Measurements from ENCODE around the gene SRXN1.
A peak's percentile ranks its signal among the peaks of the same experiment; 100 is the strongest.

Gene SRXN1

GRCh38 chr20:689348-689747, 36.3 kb upstream of the SRXN1 start:
- no peak overlapping the region for H3K27ac ChIP-seq (ENCODE audit: low read depth, low read length)
- no peaks in the 10 kb centered on the region for H3K36me3 ChIP-seq (ENCODE audit: control insufficient read depth, insufficient read depth, low read length)
- no peak overlapping the region for H3K4me3 ChIP-seq (ENCODE audit: low read depth, low read length)
- no peak overlapping the region for H3K9ac ChIP-seq (ENCODE audit: low read length)
- no peaks in the 10 kb centered on the region for H3K27me3 ChIP-seq (ENCODE audit: control insufficient read depth, insufficient read depth, low read length)
- H3K9me3 ChIP-seq (ENCODE audit: control insufficient read depth, insufficient read depth, low read depth, low read length), result no peaks in the 10 kb centered on the region
- peaks cover 8% of the 10 kb centered on the region; the same call in 1 of the 2 replicates for H3K4me1 ChIP-seq (ENCODE audit: control insufficient read depth, insufficient read depth, low read length)

GRCh38 chr20:688809-689212, 35.8 kb upstream of the SRXN1 start:
- Histone ChIP-seq H3K9me3 (ENCODE audit: control insufficient read depth, insufficient read depth, low read depth, low read length) (no peaks in the 10 kb centered on the region), H3K9ac (ENCODE audit: low read length) (no peak overlapping the region)

GRCh38 chr20:687468-688203, 34.6 kb upstream of the SRXN1 start:
- H3K4me3 ChIP-seq (ENCODE audit: low read depth, low read length), result no peak overlapping the region
- no peaks in the 10 kb centered on the region for H3K9me3 ChIP-seq (ENCODE audit: control insufficient read depth, insufficient read depth, low read depth, low read length)
- no peak overlapping the region for H3K27ac ChIP-seq (ENCODE audit: low read depth, low read length)
- no peak overlapping the region for H3K9ac ChIP-seq (ENCODE audit: low read length)
- H3K4me1 ChIP-seq (ENCODE audit: control insufficient read depth, insufficient read depth, low read length), result peaks cover 8% of the 10 kb centered on the region; the same call in 1 of the 2 replicates
- H3K36me3 ChIP-seq (ENCODE audit: control insufficient read depth, insufficient read depth, low read length), result no peaks in the 10 kb centered on the region
- no peaks in the 10 kb centered on the region; the same call in 1 of the 2 replicates for H3K27me3 ChIP-seq (ENCODE audit: control insufficient read depth, insufficient read depth, low read length)

More at GRCh38 chr20:688809-689212, 35.8 kb upstream of the SRXN1 start:
- Histone ChIP-seq H3K27me3 (ENCODE audit: control insufficient read depth, insufficient read depth, low read length) (no peaks in the 10 kb centered on the region), H3K36me3 (ENCODE audit: control insufficient read depth, insufficient read depth, low read length) (no peaks in the 10 kb centered on the region), H3K27ac (ENCODE audit: low read depth, low read length) (no peak overlapping the region), H3K4me3 (ENCODE audit: low read depth, low read length) (no peak overlapping the region), H3K4me1 (ENCODE audit: control insufficient read depth, insufficient read depth, low read length) (peaks cover 8% of the 10 kb centered on the region; the same call in 1 of the 2 replicates)

- no peak overlapping the region for H3K4me3 ChIP-seq (ENCODE audit: low read depth, low read length)
- H3K4me1 ChIP-seq (ENCODE audit: control insufficient read depth, insufficient read depth, low read length), result peaks cover 8% of the 10 kb centered on the region; the same call in 1 of the 2 replicates
- no peaks in the 10 kb centered on the region for H3K36me3 ChIP-seq (ENCODE audit: control insufficient read depth, insufficient read depth, low read length)
- no peak overlapping the region for H3K9ac ChIP-seq (ENCODE audit: low read length)
- H3K9me3 ChIP-seq (ENCODE audit: control insufficient read depth, insufficient read depth, low read depth, low read length), result no peaks in the 10 kb centered on the region
- H3K27me3 ChIP-seq (ENCODE audit: control insufficient read depth, insufficient read depth, low read length), result peaks cover 5% of the 10 kb centered on the region
- H3K27ac ChIP-seq (ENCODE audit: low read depth, low read length), result no peak overlapping the region
Observed at GRCh38 chr20:684676-685319, 31.8 kb upstream of the SRXN1 start.

GRCh38 chr20:682123-682522, 29.1 kb upstream of the SRXN1 start:
- Histone ChIP-seq H3K9me3 (ENCODE audit: control insufficient read depth, insufficient read depth, low read depth, low read length) (no peaks in the 10 kb centered on the region), H3K4me3 (ENCODE audit: low read depth, low read length) (no peak overlapping the region), H3K27me3 (ENCODE audit: control insufficient read depth, insufficient read depth, low read length) (peaks cover 32% of the 10 kb centered on the region), H3K36me3 (ENCODE audit: control insufficient read depth, insufficient read depth, low read length) (no peaks in the 10 kb centered on the region), H3K27ac (ENCODE audit: low read depth, low read length) (no peak overlapping the region), H3K9ac (ENCODE audit: low read length) (no peak overlapping the region), H3K4me1 (ENCODE audit: control insufficient read depth, insufficient read depth, low read length) (no peaks in the 10 kb centered on the region)

GRCh38 chr20:680638-681187, 27.7 kb upstream of the SRXN1 start:
- H3K9ac ChIP-seq (ENCODE audit: low read length), result no peak overlapping the region
- H3K4me3 ChIP-seq (ENCODE audit: low read depth, low read length), result no peak overlapping the region
- no peaks in the 10 kb centered on the region for H3K9me3 ChIP-seq (ENCODE audit: control insufficient read depth, insufficient read depth, low read depth, low read length)
- peaks cover 46% of the 10 kb centered on the region for H3K27me3 ChIP-seq (ENCODE audit: control insufficient read depth, insufficient read depth, low read length)
- peaks cover 4% of the 10 kb centered on the region; the same call in 1 of the 2 replicates for H3K4me1 ChIP-seq (ENCODE audit: control insufficient read depth, insufficient read depth, low read length)
- H3K36me3 ChIP-seq (ENCODE audit: control insufficient read depth, insufficient read depth, low read length), result no peaks in the 10 kb centered on the region
- no peak overlapping the region for H3K27ac ChIP-seq (ENCODE audit: low read depth, low read length)

- peaks cover 17% of the 10 kb centered on the region; the same call in 1 of the 2 replicates for H3K4me1 ChIP-seq (ENCODE audit: control insufficient read depth, insufficient read depth, low read length)
Observed at GRCh38 chr20:677957-678356, 25.0 kb upstream of the SRXN1 start.

GRCh38 chr20:676967-677366, 24.0 kb upstream of the SRXN1 start:
- peak overlapping the region; percentile 70 for H3K4me3 ChIP-seq (ENCODE audit: low read depth, low read length)
- no peaks in the 10 kb centered on the region for H3K9me3 ChIP-seq (ENCODE audit: control insufficient read depth, insufficient read depth, low read depth, low read length)
- no peak overlapping the region for H3K9ac ChIP-seq (ENCODE audit: low read length)
- no peaks in the 10 kb centered on the region for H3K36me3 ChIP-seq (ENCODE audit: control insufficient read depth, insufficient read depth, low read length)
- peaks cover 79% of the 10 kb centered on the region for H3K27me3 ChIP-seq (ENCODE audit: control insufficient read depth, insufficient read depth, low read length)
- H3K4me1 ChIP-seq (ENCODE audit: control insufficient read depth, insufficient read depth, low read length), result peaks cover 24% of the 10 kb centered on the region; the same call in 1 of the 2 replicates
- no peak overlapping the region for H3K27ac ChIP-seq (ENCODE audit: low read depth, low read length)

More at GRCh38 chr20:677957-678356, 25.0 kb upstream of the SRXN1 start:
- Histone ChIP-seq H3K36me3 (ENCODE audit: control insufficient read depth, insufficient read depth, low read length) (no peaks in the 10 kb centered on the region), H3K4me3 (ENCODE audit: low read depth, low read length) (no peak overlapping the region), H3K27ac (ENCODE audit: low read depth, low read length) (no peak overlapping the region), H3K9me3 (ENCODE audit: control insufficient read depth, insufficient read depth, low read depth, low read length) (no peaks in the 10 kb centered on the region), H3K9ac (ENCODE audit: low read length) (no peak overlapping the region), H3K27me3 (ENCODE audit: control insufficient read depth, insufficient read depth, low read length) (peaks cover 72% of the 10 kb centered on the region)

- H3K27ac ChIP-seq (ENCODE audit: low read depth, low read length), result no peak overlapping the region
- H3K27me3 ChIP-seq (ENCODE audit: control insufficient read depth, insufficient read depth, low read length), result peaks cover 79% of the 10 kb centered on the region
- no peaks in the 10 kb centered on the region for H3K9me3 ChIP-seq (ENCODE audit: control insufficient read depth, insufficient read depth, low read depth, low read length)
- H3K4me3 ChIP-seq (ENCODE audit: low read depth, low read length), result peak overlapping the region; percentile 70
- H3K36me3 ChIP-seq (ENCODE audit: control insufficient read depth, insufficient read depth, low read length), result no peaks in the 10 kb centered on the region
- H3K9ac ChIP-seq (ENCODE audit: low read length), result no peak overlapping the region
- peaks cover 24% of the 10 kb centered on the region; the same call in 1 of the 2 replicates for H3K4me1 ChIP-seq (ENCODE audit: control insufficient read depth, insufficient read depth, low read length)
Observed at GRCh38 chr20:676315-676937, 23.4 kb upstream of the SRXN1 start.

- H3K9me3 ChIP-seq (ENCODE audit: control insufficient read depth, insufficient read depth, low read depth, low read length), result no peaks in the 10 kb centered on the region
- H3K9ac ChIP-seq (ENCODE audit: low read length), result no peak within 1 kb of the TSS
- peak within 1 kb of the TSS; percentile 70 for H3K4me3 ChIP-seq (ENCODE audit: low read depth, low read length)
- H3K36me3 ChIP-seq (ENCODE audit: control insufficient read depth, insufficient read depth, low read length), result no peaks in the 10 kb centered on the region
- H3K27ac ChIP-seq (ENCODE audit: low read depth, low read length), result no peak within 1 kb of the TSS
- peaks cover 76% of the 10 kb centered on the region for H3K27me3 ChIP-seq (ENCODE audit: control insufficient read depth, insufficient read depth, low read length)
- H3K4me1 ChIP-seq (ENCODE audit: control insufficient read depth, insufficient read depth, low read length), result peaks cover 24% of the 10 kb centered on the region; the same call in 1 of the 2 replicates
Observed at GRCh38 chr20:675453-676314, 22.7 kb upstream of the SRXN1 start, which contains the start of gene SCRT2. Gene SCRT2, minus strand, starts transcription at chr20:675802. Its CDS starts 201 bp downstream, at chr20:675601.
